Activated T-cell treated with anti-CD3 and anti-CD28 coated beads, Interleukin-2, amount 50 U/mL, for 1 hour (primary cell): Measurements from ENCODE around the gene HSPA4.
A peak's percentile ranks its signal among the peaks of the same experiment; 100 is the strongest.
"Not testable (repeated sequence)": the region's sequence is repeated elsewhere in the genome, so short reads cannot be mapped to it uniquely, and the experiment has no call there.

Experiments
- DNase-seq: peaks from one replicate; pipeline ENCODE4 v3.0.0-alpha.2; 2020

Gene HSPA4

DNA sequence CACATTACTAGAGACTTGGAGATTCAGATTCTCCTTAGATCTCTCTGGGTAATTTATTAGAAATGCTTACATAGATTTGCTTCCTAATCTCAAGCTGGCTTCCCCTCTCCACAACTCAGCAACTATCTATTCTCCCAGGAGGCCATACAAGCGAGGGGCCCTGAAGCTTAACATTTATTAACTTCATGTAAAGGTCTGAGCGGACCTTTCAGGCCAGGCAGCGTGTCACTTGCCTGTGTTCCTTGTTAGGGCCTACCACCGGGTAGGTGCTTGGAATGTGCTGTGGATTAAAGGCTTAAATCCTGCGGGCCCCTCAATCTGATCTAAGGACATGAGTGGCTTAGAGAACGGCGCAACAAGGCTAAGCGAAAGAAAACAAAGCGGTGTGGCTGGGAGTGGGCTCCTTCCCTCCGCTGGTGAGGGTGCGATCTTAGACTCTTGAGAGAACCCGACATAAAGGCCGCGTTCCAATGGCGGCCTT lies 712 bp upstream of the HSPA4 start:
- DNase-seq = no peak

DNA sequence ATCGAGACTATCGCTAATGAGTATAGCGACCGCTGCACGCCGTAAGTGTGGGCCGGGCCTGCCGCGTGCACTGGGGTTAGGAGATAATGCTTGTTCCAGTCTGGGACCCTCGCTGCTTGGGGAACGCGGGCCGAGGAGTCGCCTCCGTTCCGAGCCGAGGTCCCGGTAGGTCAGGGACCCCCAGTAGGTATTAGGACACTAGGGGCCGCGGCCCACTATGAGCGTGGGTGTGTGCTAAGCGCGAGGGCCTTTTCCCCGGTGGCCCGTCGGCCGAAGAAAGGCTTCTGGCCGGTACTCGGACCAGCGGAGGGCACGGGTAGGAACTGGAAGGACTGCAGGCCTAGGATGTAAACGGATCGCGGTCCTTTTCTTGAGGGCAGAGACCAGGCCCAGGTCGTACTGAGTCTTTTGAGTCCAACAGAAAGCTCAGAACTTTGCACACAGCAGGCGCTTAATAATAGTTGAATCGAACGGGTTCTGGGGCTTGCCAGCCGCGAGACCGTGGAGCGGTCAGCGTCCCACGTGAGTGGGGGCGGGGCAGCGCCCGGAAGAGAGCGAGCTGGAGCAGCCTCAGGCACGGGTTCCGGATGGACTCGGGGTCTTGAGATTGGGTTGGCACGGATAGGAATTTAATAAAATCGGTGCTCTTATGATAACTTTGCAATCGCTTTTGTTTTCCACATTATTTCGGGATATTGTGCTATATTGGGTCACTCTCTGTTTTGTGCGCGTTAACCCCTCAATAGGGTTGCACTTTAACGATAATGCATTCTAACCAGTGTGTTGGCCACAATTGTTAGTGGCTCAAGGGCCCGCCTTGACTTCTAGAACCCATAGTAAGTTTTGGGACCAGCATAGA lies 733 bp downstream of the HSPA4 start:
- DNase-seq = peak; percentile 48

DNA sequence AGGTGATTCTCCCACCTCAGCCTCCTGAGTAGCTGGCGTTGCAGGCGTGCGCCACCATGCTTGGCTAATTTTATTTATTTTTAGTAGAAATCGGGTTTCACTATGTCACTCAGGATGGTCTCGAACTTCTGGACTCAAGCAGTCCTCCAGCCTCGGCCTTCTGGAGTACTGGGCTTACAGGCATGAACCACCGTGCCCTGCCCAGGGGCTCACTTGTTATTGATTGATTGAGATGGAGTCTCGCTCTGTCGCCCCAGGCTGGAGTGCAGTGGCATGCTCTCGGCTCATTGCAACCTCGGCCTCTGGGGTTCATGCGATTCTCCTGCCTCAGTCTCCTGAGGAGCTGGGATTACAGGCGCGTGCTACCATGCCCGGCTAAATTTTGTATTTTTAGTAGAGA lies 1.6 kb downstream of the HSPA4 start:
- DNase-seq = no peak

DNA sequence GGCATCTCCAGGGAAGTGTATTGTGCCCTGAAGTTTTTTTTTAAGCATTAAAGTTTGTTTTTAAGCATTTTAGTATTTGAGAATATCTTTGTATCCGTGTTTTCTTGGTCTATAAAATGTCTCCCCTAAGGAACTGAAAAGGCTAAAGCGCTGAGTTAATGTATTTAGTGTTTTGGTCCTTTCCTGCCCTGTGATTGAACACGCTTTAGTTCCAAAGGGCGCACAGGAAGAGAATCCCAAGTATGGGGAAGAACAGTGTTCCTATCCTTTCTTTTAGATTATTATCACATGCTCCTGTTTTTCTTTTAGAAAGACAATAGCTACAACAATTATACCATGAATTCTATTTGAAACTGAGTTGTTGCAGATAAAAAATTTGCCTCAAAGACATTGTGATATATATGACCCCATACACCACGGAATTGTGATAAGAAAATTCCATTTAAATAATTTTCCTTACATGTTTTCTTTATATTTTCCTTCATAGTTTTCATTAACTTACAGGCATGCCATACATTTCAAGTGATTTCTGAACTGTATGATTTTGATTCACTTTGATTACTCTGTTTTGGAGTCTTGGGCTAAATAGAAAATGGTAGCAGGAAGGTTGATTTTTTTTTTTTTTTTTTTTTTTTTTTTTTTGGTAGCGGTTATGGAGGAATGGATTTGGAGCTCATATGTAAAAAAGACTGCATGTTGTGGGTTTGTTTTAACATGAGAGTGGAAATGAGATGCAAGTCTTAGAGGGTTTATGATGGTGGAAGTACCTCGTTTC lies 3.1 kb downstream of the HSPA4 start:
- no peak for DNase-seq

DNA sequence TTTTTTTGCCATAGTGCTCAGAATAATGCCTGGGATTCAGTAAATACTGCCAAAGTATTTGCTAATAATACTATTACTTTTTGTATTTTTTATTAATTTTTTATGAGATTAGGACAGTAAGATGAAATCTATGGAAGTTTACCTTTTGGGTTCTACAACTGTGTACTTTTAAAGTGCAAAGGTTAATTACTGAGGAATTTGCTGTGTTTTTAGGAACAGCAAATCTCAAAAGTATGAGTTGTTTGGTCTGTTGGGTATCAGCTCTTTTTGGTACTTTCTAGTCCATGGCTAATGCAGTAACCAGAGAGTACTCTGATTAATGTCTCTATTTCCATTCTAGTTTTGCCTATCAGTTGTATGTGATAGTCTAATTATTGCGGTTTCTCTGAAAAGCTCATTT lies 5.1 kb downstream of the HSPA4 start:
- DNase-seq = no peak

DNA sequence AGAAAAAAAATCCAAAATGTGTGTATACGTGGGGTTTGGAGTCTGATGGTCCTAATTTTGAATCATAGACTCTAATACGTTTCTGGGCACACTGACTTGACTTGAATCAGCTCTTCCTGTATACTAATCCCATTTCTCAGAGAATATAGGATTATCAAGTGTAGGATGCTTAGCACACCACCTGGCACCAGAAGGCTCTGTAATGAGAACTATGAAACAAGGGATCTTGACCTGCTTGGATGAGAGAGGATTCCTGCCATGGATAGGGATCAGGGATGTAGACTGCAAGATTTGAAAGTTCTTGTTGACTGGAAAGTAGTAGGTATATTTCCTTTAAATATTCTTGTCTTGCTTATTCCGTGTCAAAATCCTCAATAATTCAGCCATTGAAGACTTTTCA lies 7.8 kb downstream of the HSPA4 start:
- DNase-seq = no peak

DNA sequence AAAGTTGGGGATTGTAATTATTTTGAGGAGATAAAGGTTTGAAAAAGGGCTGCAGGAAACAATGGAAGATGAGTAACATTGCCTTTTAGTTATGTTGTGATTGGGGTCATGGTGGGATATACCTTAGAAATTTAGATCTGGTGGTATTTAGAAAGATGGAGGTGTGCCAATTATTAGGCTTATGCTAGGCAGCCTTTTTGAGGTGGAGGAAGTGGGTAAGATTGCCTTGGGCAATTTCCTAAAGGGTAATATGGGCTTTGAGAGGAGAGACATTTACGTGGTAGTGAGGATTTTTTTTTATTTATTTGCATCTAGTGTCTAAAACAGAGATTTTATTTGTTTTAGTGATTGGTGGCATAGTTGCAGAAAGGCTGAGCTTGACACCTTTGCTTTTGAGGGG lies 10.5 kb downstream of the HSPA4 start:
- no peak for DNase-seq

DNA sequence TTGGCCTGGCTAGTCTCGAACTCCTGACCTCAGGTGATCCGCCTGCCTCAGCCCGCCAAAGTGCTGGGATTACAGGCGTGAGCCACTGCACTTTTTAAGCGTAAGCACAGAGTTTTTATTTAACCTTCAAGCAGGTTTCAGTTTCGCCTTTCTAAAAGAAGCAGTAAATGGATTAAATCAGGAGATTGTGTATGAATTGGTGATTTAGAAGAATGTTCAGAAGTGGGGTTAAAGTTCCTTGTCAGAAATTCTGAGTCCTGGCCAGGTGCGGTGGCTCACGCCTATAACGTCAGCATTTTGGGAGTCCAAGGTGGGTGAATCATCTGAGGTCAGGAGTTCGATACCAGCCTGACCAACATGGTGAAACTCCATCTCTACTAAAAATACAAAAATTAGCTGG lies 12.2 kb downstream of the HSPA4 start:
- DNase-seq = no peak

DNA sequence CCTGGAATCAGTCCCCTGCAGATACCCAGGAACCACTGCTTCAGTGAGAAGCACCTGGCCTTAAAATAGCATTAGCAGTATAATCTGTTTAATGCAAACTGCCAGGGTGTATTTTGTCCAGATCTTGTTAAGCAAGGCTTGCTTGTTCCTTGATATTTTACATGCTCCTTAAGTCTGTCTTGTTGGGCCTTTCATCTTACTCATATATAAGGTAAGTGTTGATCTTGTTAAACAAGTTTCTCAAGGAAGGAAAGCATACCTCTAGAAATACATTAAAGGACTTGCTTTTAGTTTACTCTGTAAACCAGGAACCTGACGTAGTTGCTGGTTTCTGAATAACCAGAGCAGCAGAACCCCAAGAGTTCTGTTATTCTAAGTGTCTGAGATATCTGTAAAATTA lies 13.7 kb downstream of the HSPA4 start:
- DNase-seq = no peak

DNA sequence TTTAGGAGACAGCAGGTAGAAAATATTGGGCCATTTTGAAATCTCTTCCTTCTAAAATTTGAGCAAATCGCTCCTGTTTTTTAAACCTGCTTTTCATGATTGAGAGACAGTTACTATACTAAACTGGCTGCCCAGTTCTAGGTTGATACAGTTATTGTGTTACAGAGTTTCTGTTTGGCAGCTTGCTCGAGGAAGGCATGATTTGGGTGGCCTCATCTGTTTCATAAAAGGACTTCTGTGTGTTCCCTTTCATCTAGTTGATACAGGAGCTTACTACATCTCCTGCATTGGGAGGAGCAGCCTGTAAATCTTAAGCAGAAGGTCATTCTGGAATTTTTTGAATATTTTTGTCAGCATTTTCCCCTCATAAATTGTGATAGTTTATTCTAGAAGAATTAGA lies 14.2 kb downstream of the HSPA4 start:
- no peak for DNase-seq

DNA sequence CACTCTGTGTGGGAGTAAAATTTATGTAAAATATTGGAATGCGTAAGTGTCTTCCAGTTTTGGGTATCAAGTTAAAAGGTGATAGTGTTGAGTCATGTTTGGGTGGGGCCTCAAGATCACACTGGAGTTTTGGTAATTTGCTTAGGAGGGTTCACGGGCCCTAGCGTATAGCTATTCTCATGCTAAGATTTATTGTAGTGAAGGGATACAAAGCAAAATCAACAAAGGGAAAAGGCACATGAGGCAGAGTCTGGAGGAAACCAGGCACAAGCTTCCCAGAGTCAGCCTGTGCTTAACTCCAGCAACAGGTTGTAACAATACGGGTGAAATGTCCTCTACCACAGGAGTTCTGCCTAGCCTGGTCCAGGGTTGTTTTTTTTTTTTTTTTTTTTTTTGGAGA lies 20.2 kb downstream of the HSPA4 start:
- DNase-seq = no peak

DNA sequence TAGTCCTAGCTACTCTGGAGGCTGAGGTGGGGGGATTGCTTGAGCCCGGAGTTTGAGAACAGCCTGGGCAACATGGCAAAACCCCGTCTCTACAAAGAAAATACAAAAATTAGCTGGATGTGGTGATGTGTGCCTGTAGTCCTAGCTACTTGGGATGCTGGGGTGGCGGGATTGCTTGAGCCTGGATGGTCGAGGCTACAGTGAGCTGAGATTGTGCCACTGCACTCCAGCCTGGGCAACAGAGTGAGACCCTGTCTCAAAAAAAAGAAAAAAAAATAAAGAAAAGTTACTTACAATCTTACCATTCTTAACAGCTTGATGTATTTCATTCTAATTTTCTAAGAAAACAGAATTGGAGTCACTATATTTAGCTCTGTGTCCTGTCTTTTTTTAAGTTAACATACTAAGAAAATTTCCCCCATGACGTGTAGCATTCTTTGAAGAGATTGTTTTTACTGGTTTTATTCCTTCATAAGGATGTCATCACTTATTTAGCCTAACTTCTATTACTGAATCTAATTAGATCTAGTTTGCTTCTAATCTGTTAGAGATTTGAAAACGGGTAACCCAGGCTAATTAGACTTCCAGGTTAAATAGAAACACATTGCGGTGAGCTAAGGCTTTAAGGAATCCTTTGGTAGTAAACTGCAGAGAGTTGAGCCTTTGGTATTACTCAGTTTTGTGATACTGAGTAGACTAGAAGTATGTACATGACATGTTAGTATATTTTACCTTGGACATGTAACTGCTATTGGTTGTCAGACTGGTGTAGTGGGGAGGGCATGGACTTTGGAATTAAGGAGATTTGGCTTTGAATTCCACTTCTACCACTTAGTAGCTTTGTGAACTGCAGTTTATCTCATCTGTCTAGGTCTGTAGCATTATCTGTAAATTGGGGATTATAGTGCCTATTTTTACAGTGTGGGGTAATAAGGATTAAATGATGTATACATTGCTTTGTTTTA lies 24.0 kb downstream of the HSPA4 start:
- no peak for DNase-seq

DNA sequence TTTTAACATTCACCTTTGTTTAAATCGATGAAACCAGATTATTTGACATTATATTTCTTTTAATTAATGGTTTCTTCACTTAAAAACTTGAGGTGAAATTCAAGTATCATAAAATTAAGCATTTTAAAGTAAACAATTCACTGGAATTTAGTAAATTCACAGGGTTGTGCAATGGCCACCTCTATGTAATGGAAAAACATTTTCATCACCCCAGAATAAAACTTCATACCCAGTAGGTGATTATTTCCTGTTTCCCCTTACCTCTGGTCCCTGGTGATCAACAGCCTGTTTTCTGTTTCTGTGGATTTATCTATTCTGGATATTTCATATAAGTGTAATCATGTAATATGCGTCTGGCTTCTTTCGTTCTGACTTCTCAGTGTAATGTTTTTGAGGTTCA lies 27.2 kb downstream of the HSPA4 start:
- DNase-seq = no peak

DNA sequence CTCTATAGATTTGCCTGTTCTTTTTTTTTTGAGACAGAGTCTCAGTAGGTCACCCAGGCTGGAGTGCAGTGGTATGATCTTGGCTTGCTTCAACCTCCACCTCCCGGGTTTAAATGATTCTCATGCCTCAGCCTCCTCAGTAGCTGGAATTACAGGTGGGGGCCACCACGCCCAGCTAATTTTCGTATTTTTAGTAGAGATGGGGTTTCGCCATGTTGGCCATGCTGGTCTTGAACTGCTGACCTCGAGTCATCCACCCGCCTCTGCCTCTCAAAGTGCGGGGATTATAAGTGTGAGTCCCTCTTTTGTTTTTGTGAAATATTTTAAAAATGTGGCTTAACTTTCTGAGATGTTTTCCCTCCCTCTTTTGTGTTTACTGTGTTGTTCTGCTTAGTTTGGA lies 29.2 kb downstream of the HSPA4 start:
- no peak for DNase-seq

DNA sequence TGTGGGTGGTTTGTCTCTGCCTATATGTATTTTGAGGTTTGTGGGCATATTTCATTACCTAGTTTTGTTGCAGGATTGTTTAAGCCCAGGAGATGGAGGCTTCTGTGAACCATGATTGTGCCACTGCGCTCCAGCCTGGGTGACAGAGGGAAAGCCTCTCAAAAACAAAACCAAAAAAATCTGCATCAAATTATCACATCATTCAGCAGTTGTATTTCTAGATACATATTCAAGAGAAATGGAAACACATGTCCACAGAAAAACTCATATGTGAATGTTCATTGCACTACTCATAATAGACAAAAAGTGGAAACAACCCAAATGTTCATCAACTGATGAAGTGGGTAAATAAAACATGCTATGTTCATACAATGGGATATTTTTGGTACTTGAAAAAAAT lies 29.9 kb downstream of the HSPA4 start:
- no peak for DNase-seq

DNA sequence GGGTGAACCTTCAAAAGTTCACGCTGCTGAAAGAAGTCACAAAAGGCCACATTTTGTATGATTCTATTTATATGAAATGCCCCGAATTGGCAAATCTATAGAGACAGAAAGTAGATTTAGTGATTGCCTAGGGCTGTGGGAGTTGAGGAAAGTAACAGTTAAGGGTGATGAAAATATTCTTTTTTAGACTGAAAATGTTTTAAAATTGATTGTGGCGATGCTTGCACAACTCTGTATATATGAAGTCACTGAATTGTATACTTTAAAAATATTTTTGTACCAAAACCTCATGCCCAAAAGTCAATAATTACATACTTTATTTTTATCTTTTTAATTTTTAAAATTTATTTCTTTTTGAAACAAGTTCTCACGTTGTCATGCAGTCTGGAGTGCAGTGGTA lies 30.3 kb downstream of the HSPA4 start:
- no peak for DNase-seq

DNA sequence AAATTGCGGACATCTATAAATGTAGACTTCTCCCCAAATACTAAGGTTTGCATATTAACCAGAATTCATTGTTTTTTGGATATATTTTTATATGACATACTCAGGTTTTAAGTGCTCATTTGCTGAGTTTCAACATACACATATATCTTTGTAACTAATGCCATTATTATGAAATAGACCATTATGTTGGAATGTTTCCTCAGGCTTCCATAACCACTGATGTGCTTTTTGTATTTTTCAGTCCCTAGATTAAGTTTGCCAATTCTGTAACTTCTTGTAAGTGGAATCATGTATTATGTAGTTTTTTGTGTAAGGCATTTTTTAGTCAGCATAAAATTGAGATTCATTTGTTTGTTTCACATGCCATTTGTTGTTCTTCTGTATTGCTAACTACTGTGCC lies 32.1 kb downstream of the HSPA4 start:
- no peak for DNase-seq

DNA sequence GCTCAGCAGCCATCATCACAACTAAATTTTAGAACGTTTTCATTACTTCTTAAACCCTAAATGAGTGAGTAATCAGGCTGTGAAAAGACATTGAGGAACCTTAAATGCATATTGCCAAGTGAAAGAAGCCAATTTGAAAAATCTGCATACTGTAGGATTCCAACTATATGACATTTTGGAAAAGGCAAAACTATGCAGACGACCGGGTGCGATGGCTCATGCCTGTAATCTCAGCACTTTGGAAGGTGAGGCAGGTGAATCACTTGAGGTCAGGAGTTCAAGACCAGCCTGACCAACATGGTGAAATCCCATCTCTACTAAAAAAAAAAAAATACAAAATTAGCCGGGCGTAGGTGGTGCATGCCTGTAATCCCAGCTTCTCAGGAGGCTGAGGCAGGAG lies 33.4 kb downstream of the HSPA4 start:
- DNase-seq = not testable (repeated sequence)

DNA sequence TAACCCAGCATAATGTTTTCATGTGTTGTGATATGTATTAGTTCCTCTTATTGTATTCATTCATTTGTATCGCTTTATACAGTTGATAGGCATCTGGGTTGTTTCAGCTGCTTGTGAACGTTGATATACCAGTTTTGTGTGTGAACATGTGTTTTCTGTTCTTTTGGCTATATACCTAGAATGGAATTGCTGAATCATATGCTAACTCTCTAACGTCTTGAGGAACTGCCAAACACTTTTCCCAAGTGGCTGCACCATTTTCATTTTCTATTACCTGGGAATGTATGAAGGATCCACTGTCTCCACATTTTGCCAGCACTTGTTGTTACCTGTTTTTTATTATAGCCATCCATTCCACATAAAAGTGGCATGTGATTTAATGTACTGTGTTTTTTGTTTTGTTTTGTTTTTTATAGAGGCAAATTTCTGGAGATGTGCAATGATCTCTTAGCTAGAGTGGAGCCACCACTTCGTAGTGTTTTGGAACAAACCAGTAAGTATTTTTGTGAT lies 34.6 kb downstream of the HSPA4 start:
- no peak for DNase-seq

DNA sequence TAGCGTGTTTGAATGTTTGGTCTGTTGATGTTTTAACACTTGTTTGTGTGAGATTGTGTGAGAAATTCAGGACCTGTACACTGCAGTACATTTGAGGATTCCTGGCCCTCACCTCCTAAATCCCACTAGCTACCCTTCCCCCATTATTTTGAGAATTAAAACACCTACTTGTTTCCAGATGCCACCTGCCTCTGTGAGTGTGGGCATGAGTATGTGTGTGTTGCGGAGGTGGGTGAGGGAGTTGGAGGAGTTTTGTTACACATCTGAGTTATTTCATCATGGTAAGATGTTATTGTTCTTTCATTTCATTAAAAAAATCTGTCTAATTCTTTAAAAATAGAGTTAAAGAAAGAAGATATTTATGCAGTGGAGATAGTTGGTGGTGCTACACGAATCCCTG lies 36.3 kb downstream of the HSPA4 start:
- DNase-seq = no peak

DNA sequence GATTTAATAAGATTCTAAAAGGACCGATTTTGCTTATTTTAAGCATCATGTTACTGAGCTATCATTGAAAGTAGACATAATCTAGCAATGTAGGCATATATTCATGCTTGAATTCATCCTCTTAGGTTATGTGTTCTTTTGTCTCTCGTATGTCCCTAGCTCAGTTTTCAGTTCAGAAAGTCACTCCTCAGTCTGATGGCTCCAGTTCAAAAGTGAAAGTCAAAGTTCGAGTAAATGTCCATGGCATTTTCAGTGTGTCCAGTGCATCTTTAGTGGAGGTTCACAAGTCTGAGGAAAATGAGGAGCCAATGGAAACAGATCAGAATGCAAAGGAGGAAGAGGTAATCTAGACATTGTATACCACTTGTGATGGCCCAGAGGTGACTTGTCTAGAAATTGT lies 39.2 kb downstream of the HSPA4 start:
- DNase-seq = no peak

DNA sequence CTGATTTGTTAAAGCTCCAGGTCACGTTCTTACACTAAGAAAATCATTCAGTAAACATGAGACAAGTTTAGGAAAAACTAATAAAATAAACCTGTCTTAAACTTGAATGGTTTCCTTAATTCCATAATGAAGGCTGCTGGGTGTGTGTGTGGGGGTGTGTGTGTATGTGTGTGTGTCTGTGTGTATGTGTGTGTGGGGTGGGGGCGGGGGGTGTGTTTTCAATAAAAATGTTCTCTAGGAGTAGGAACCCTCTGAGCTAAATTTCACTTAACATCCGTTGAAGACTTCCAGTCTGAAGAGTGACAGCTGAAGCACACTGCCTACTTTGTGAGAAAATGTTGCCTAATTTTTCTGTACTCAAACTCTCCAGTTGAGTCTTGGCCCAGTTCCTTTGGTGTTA lies 54.5 kb downstream of the HSPA4 start:
- no peak for DNase-seq
